ENCODE data around the gene ZNF718. TPM values are rescaled to one million over a fixed set of nuclear protein-coding genes. Genes with fewer than 3 reads are reported as not detected.

Gene ZNF718
- total RNA-seq, 1 donor from 2014 or later, result 19.5 TPM

Other genes with a start within 250 kb of the ZNF718 start
- gene ZNF595, start 71.2 kb upstream of the ZNF718 start, total RNA-seq (ENCODE audit: insufficient read depth, low replicate concordance), result 37.1 TPM
- gene ZNF732, start 181.0 kb downstream of the ZNF718 start, total RNA-seq (ENCODE audit: insufficient read depth, low replicate concordance), result 5.1 TPM
- gene ZNF141, start 213.3 kb downstream of the ZNF718 start, total RNA-seq (ENCODE audit: insufficient read depth, low replicate concordance), result 41.7 TPM